DMS53 (cell line): Measurements from ENCODE around the gene NCF2.
A peak's percentile ranks its signal among the peaks of the same experiment; 100 is the strongest.

Experiments used
- DNase-seq: peaks from one replicate; lab custom pipeline; 2025; lab: John Stamatoyannopoulos, UW

NCF2 gene

GRCh38 chr1:183584147-183584546 lies 6.1 kb downstream of the NCF2 start:
- no peak for DNase-seq

DNA sequence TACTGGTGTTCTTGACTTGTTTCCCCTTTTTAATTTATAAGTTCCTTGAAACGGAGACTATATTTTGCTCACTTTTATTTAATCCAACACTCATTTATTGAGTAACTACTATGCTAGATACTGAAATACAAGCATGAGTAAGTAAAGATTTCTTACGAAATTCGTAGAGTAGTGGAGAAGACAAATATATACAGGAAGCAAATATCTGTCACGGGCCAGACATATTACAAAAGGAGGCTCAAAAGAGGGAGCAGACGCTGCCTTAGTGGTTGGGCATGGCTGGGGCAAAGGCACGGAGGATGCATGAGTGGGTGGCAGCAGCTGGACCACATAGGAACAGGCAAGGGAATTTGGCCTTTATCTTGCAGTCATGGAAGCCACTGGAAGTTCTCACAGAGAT lies 6.8 kb downstream of the NCF2 start:
- no peak for DNase-seq

GRCh38 chr1:183582021-183582713 lies 8.1 kb downstream of the NCF2 start:
- no peak for DNase-seq

- DNase-seq: peak; percentile 91
Measured at GRCh38 chr1:183580281-183580682, 10.0 kb downstream of the NCF2 start.

DNA sequence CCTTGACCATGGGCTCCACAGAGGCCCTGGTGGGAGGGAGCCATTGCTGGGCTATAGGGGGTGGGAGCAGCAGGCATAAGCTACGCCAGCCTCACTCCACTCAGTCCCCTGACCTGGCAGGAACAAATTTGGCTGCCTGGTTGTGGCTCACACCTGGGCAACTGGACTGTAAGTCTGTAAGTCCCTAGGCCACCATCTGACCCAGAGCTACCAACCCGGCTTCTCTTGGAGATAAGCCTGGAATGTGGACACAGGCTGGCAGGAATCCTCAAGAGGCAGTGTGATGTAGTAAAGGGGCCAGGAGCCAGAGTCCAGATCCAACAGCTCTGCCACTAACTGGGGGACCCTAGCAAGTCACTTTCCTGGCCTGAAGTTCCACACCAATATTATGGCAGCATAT lies 11.4 kb downstream of the NCF2 start:
- DNase-seq: no peak

DNA sequence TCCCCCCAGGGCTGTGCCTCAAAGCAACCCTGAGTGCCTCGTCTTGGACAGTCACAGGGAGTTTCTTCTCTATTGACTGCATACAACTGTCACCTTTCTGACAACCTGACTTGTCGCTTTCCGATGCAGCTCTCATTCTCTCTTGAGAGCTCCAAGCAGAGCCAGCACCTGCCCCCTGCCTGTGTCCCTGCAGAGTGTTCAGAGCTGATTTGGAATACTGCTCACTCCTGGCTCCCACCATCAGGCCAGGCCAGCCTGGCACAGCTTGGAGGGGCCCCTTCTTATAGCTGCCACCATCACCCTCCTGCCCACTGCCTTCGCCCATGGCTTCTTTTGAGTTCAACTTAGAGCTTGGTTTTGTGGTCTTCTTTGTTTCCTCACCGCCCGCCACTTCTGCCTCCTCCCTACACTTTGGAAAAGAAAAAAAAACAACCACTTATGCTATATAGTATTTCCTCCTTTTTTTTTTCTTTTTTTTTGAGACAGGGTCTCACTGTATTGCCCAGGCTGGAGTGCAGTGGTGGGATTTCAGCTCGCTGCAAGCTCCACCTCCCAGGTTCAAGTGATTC lies 12.3 kb downstream of the NCF2 start:
- no peak for DNase-seq

- no peak for DNase-seq
Measured at GRCh38 chr1:183576537-183576936, 13.7 kb downstream of the NCF2 start.

DNA sequence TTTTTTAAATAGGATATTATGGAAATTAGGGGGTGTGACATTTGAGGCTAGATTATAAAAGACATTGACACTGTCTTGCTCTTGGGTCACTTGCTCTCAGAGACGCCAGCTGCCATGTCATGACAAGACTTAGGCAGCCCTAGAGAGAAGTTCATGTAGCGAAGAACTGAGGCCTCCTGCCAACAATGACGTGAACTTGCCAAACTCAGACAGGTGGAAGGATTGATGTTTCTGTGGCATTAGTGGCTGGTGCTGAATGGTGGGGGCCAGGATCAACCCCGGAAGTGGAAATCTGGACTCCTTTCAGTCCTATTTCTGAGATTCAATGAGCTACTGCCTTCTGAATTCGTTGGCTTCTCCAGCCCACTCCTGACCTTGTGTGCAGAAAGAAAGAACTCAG lies 14.7 kb downstream of the NCF2 start:
- no peak for DNase-seq

DNA sequence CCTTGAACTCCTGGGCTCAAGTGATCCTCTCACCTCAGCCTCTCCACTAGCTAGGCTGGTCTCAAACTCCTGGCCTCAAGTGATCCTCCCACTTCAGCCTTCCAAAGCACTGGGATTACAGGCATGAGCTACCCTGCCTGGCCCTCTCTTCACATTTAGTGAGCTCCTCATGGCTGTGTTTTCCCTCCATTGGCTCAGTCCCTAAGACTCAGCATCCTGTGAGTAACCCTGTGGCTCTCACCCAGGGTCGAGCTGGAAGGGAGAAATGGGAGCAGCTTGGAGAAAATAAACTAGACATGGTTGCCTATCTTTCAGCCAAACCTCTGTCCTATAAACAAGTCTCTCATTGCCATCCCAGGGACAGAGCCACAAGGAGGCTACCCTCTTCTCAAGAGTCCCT lies 17.5 kb downstream of the NCF2 start:
- DNase-seq: no peak

- DNase-seq: no peak
Measured at GRCh38 chr1:183571678-183572268, 18.5 kb downstream of the NCF2 start.

DNA sequence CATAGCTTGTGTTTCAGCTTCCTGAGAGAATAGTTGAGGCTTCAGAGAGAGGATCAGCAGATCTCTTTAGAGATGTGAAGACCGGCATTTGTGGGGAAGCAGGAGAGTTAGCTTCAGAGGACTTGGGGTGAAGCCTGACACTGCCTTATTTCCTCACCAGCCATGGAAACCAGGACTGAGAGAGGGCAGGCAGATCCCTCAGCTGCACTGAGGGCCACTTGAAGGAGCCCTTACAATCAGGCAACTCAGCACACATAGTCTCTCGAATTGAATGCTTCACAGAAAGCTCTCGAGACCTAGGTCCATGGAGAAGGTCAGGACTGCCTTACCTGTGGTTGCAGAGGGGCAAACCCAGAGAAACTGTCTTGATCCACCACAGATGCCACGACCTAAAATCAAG lies 19.8 kb downstream of the NCF2 start:
- DNase-seq: no peak

GRCh38 chr1:183569801-183570200 lies 20.5 kb downstream of the NCF2 start:
- DNase-seq: no peak

DNA sequence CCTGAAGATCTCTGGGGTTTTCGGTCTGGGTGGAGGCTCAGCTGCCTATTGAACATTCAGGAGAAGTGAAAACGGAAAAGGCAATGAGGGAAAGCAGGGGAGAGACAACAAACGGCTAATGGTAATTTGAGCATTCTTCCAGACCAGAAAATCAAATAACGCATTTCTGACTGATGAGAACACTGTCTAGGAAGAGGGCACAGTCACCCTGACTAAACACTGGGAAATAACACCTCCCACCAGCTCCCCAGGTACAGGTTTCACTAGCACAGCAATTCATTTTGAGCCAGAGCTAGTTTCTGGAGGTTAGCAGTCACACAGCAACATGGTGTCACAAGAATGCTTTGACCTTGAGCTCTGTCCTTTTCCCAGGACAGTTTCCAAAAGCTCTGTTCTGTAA lies 21.1 kb downstream of the NCF2 start:
- peak; percentile 29 for DNase-seq

GRCh38 chr1:183568176-183569021 lies 21.9 kb downstream of the NCF2 start:
- DNase-seq: no peak

DNA sequence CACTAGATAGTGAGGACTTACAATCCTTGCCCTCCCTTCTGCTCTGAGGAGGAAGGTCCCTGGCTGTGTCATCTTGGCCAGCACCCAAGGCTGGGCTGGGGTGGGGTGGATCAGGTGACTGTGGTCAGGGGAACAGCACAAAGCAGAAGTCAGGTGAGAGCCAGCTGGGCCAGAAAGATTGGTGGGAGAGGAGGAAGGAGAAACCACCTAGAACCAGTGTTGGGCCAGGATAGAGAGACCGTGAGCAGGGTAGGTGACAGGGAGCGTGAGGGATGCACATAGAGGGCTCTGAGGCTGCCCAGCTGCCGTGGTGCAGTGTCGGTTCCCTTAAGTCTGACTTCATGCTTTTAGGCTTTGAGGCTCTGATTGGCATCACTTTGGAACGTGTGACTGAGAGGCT lies 22.7 kb downstream of the NCF2 start:
- DNase-seq: peak; percentile 44

GRCh38 chr1:183566026-183566425 lies 24.2 kb downstream of the NCF2 start:
- DNase-seq: no peak

- DNase-seq: no peak
Measured at GRCh38 chr1:183565261-183565660, 25.0 kb downstream of the NCF2 start.

DNA sequence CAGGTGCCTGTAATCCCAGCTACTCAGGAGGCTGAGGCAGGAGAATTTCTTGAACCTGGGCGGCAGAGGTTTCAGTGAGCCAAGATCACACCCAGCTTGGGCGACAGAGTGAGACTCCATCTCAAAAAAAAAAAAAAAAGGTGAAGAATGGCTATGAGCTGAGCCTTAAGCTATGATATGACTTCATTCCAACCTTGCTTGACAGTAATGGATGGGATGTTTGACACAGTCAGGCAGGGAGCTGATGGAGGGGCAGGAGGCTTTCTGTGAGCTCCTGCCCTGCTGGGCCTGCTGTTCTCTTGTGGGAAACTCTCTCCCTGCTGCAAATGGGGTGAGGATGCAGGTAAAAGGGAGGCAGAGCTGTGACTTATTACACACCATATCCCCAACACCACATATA lies 27.6 kb downstream of the NCF2 start:
- DNase-seq: no peak

DNA sequence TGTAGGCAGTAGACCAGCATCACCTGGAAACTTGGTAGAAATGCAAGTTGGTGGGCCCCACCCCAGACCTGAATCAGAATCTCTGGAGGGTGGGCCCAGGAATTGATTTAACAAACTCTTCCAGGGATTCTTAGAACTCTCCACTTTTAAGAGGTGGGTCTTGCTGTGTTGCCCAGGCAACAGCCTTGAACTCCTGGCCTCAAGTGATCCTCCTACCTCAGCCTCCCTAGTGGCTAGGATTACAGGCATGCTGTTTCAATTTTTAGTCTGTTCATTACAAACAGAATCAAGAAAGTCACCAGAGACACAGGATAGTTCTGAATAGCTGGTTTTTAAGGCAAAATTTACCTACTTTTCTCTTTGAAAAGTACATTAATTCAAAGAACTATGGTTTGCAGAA lies 31.2 kb downstream of the NCF2 start:
- no peak for DNase-seq

DNA sequence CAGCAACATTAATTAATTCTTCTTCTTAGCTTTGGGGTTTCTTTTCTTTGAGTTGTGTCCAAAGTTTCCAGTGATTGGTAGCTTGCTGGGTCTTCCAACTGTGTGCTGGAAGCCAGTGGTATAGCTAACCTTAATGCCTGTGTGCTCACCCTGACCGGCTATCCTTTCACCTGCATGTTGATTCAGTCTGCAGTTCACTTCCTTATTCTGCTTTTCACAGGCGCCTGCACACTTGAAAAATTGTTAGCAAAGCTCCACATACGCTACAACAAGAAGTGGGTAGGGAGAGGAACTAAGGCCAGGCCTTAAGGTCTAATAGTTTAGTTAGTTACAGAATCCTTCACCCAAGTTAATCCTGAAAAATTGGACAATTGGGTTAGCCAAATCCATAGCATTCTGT lies 35.7 kb downstream of the NCF2 start:
- peak; percentile 82 for DNase-seq

DNA sequence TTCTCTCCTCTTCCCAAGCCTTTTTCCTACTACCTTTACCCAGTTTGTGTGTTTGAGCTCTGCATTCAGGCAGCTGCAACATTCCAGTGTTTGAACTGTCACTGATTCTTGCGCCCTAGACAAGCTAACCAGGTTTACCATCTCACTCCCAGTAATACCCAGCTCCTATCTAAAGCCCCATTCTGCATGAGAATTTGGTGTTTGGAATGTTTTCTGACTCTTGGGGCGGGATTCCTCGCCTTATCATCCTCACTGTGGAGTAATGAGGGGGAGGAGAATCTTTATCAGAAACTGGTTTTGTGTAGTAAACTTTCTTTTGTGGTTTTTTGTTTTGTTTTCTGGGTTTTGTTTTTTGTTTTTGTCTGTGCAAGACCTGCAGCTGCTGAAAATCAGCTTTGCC lies 36.5 kb downstream of the NCF2 start:
- peak; percentile 12 for DNase-seq

DNA sequence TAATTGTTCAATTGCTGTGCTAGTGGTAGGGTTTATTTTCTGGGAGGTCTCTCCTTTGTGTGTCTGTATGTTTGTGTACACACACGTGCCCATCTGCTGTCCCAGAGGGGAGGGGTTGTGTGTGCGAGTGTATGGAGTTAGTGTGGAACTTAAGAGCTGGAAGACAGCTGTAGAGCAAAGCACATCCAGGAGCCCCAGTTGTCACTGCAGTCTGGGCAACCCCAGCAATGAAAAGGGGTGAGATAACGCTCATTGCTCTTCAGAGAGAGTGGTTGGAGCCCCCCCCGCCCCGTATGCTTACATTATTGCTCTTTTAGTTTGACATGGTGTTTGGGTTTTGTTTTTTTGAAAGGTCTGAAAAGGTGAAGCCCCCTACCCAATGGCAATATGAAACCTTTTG lies 36.9 kb downstream of the NCF2 start:
- no peak for DNase-seq

DNA sequence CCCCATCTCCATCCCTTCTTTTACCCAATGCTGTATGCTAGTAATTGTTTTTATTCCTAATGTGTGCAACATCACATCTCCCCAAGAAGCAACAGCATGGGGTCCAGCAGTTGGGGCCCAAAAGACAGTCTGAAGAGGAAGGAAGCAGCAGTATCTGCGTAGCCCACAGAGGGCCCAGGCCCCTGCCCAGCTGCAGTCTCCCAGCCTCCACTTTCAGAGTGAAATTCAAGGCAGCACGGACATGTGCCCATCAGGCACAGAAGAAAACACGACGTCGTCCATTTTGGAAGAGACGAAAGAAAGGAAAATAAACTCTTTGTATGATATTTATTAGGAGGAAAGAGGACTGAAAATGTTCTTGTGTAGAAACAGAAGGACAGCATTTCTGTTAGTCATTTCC lies 37.4 kb downstream of the NCF2 start:
- DNase-seq: no peak
